Lower lobe of right lung (tissue), 2 donors: Measurements from ENCODE around the gene NR6A1. TPM values are rescaled to one million over a fixed set of nuclear protein-coding genes. Genes with fewer than 3 reads are reported as not detected.

Experiments
- ATAC-seq, 2 donors: fragments of 200-7000 bp; cut with Tn5 transposase; one replicate each; pipeline ENCODE4 v1.9.1; 2020 to 2022; ENCODE audit warnings: mild to moderate bottlenecking in 2 of 2, moderate library complexity in 2 of 2
- DNase-seq: peaks from one replicate; pipeline ENCODE4 v3.0.0-alpha.2; 2020
- H3K27ac ChIP-seq: fragments of 200-600 bp; one replicate; pipeline ENCODE4 v1.8.0; 2022
- H3K27me3 ChIP-seq: fragments of 200-600 bp; one replicate; pipeline ENCODE4 v1.8.0; 2022; ENCODE audit warnings: low read depth
- H3K36me3 ChIP-seq: fragments of 200-600 bp; one replicate; pipeline ENCODE4 v1.8.0; 2022; ENCODE audit warnings: mild to moderate bottlenecking
- H3K4me1 ChIP-seq: fragments of 200-600 bp; one replicate; pipeline ENCODE4 v1.8.0; 2022
- H3K4me3 ChIP-seq: fragments of 200-600 bp; one replicate; pipeline ENCODE4 v1.8.0; 2022; ENCODE audit warnings: mild to moderate bottlenecking
- H3K9me3 ChIP-seq: fragments of 200-600 bp; one replicate; pipeline ENCODE4 v1.8.0; 2022
- CTCF ChIP-seq: fragments of 200-600 bp; IDR thresholded peaks from one replicate; pipeline ENCODE4 v1.8.0; 2022; ENCODE audit warnings: antibody characterized with exemption, mild to moderate bottlenecking
- intact Hi-C: fragments of 100-400 bp; cut with DNase I; formaldehyde crosslinking; loops from one replicate; pipeline ENCODE4 v1.11.0; 2022
- total RNA-seq: library from RNA; stranded (reverse); fragmentation: NEBNext Ultra II Directional; extraction: Animal tissue kit (Norgen Biotek cat#: 25700); gene quantifications from one replicate; pipeline ENCODE4 v1.2.1, GENCODE V29; 2021
- donor health status: DM: no; HTN: yes; CAD: no; lungs with severe emphysema.

NR6A1 gene
- total RNA-seq, 1 donor from 2014 or later: 4.5 TPM

GRCh38 chr9:124724415-124725067 lies 46.6 kb downstream of the NR6A1 start:
- intact Hi-C loops: no loop called here
- H3K27ac ChIP-seq: no peak overlapping the region
- H3K4me3 ChIP-seq: no peak overlapping the region
- no peaks in the 10 kb centered on the region for H3K27me3 ChIP-seq
- no peaks in the 10 kb centered on the region for H3K9me3 ChIP-seq
- no peak for TF ChIP-seq CTCF
- no peaks in the 10 kb centered on the region for H3K4me1 ChIP-seq
- DNase-seq (no peak), ATAC-seq (no peak)
- no peaks in the 10 kb centered on the region for H3K36me3 ChIP-seq

- H3K4me1 ChIP-seq: no peaks in the 10 kb centered on the region
- H3K36me3 ChIP-seq: no peaks in the 10 kb centered on the region
- DNase-seq (no peak), ATAC-seq (peak in 1 of 2 donors; percentile 50)
- H3K9me3 ChIP-seq: no peaks in the 10 kb centered on the region
- no peak overlapping the region for H3K27ac ChIP-seq
- H3K27me3 ChIP-seq: no peaks in the 10 kb centered on the region
- no peak for TF ChIP-seq CTCF
- H3K4me3 ChIP-seq: no peak overlapping the region
- intact Hi-C loops: no loop called here
Measured at GRCh38 chr9:124723352-124723751, 47.8 kb downstream of the NR6A1 start.

- intact Hi-C loops: no loop called here
- no peaks in the 10 kb centered on the region for H3K4me1 ChIP-seq
- no peaks in the 10 kb centered on the region for H3K36me3 ChIP-seq
- no peak overlapping the region for H3K4me3 ChIP-seq
- no peak overlapping the region for H3K27ac ChIP-seq
- H3K27me3 ChIP-seq: no peaks in the 10 kb centered on the region
- no peak for TF ChIP-seq CTCF
- ATAC-seq: no peak
- no peak for DNase-seq
- H3K9me3 ChIP-seq: no peaks in the 10 kb centered on the region
Measured at GRCh38 chr9:124721109-124721906, 49.8 kb downstream of the NR6A1 start.

GRCh38 chr9:124720429-124721108 lies 50.5 kb downstream of the NR6A1 start:
- no peaks in the 10 kb centered on the region for H3K36me3 ChIP-seq
- DNase-seq (no peak), ATAC-seq (no peak)
- no peak for TF ChIP-seq CTCF
- no peak overlapping the region for H3K4me3 ChIP-seq
- H3K27me3 ChIP-seq: no peaks in the 10 kb centered on the region
- no peak overlapping the region for H3K27ac ChIP-seq
- intact Hi-C loops: no loop called here
- no peaks in the 10 kb centered on the region for H3K4me1 ChIP-seq
- no peaks in the 10 kb centered on the region for H3K9me3 ChIP-seq

GRCh38 chr9:124718928-124719327 lies 52.2 kb downstream of the NR6A1 start:
- H3K9me3 ChIP-seq: no peaks in the 10 kb centered on the region
- H3K36me3 ChIP-seq: no peaks in the 10 kb centered on the region
- no peak for DNase-seq
- intact Hi-C loops: no loop called here
- no peaks in the 10 kb centered on the region for H3K4me1 ChIP-seq
- no peaks in the 10 kb centered on the region for H3K27me3 ChIP-seq
- TF ChIP-seq CTCF: no peak
- no peak overlapping the region for H3K4me3 ChIP-seq
- no peak overlapping the region for H3K27ac ChIP-seq
- ATAC-seq: no peak
